Esophagus mucosa (tissue), 1 donor: ENCODE results near the gene E2F6. TPM values are rescaled to one million over a fixed set of nuclear protein-coding genes. Genes with fewer than 3 reads are reported as not detected.

Experiments
- ATAC-seq: fragments of 200-7000 bp; cut with Tn5 transposase; one replicate; pipeline ENCODE4 v1.9.1; 2020
- total RNA-seq: library from RNA; stranded (reverse); gene quantifications from one replicate; pipeline ENCODE4 v1.2.4, GENCODE V29; 2023
- donor health status: DM: yes; HTN: yes; CAD: no.

E2F6 gene
- total RNA-seq, 1 donor from 2014 or later = 5.0 TPM

DNA sequence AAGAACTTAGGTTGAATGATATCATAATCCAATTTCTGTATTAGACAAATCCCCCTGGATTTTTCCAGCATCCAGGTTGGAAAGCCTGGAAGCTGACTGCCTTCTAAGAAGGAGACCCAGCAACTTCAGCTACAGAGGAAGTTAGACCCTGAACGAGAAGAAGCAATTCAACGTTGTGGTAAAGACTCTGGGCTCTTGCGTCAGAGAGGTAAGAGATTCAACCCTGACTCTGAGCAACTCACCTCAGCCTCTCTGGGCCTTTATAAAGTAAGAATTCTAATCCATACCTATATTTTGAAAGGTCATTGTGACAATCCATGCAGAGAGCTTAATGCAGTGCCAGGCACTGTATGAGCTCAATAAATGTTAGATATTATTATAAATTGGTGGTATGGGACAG, 9.7 kb downstream of the E2F6 start:
- ATAC-seq = no peak

DNA sequence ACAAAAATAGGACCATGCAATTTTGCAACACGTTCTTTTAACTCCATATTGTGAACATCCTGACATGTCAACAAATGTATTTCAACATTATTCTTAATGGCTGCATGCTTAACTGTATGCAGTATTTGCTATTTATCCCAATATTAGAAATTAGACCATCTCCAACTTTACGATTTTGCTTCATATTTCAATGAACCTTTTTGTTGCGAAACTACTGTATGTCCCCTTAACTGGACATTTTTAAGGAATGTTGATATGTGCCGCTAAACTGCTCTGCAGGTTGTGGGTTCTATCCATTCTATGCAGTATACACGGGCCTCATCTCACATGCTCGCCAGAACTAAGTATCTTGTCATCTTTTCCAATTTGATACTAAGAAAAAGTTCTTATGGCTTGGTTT, 11.1 kb downstream of the E2F6 start:
- no peak for ATAC-seq

DNA sequence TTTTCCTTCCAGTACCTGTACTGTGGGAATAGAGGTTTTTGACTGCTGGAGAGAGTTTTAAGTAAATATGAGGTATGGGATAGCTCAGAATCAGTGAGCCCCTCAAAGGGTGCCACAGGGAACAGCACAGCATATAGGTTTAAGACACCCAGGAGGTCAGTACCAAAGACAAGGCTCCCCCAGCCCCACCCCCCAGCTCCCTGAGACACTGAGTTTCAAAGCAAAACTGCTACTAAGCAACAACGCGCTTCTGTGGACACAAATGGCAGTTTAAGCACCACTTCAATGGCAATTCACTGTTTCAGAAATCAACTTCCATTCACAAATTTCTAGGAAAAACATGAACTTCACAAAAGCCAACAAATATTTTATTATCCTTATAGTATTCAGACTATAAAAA, 15.2 kb downstream of the E2F6 start:
- no peak for ATAC-seq

DNA sequence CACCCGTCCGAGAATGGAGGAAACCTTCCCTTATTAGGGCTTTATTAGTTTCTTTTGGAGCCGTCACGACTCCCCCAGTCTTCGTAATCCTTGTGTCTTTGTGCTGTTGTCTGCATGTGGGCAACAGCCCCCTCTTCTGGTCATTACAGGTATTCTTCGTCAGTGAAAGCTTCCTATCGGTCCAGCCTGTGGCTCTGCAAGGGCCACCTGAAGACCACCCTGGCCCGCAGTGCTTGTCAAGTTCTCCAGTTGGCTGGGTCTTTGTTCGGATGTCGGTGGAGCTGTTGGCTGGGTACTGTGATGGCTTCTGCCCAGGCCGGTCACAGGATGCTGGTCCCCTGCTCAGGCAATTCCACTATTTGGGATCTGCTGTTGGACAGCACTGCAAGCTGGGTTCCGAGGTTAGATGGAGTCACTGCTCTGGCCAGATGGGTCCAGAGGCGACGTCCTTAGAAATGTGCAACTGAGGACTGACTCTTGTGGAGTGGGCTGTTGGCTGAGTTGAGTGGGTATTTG, 19.2 kb downstream of the E2F6 start:
- ATAC-seq = peak; percentile 77

DNA sequence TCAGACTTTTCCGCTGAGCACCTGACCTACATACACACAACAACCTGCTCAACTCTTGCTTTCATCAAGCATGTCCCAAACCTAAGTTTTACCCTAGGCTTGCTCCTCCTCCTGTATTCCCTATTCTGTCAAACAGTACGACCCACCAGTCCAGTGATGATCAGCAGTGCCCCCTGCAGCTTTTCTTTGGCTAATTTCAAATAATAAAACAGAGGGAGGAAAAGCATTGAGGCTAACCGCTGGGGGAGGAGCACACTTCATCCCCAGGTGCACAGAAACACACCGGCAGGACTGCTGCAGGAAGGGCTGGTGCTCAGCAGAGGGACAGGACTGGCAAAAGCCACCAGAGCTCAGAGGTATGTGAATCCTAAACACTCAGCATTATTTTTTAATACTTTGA, 21.2 kb downstream of the E2F6 start:
- no peak for ATAC-seq

DNA sequence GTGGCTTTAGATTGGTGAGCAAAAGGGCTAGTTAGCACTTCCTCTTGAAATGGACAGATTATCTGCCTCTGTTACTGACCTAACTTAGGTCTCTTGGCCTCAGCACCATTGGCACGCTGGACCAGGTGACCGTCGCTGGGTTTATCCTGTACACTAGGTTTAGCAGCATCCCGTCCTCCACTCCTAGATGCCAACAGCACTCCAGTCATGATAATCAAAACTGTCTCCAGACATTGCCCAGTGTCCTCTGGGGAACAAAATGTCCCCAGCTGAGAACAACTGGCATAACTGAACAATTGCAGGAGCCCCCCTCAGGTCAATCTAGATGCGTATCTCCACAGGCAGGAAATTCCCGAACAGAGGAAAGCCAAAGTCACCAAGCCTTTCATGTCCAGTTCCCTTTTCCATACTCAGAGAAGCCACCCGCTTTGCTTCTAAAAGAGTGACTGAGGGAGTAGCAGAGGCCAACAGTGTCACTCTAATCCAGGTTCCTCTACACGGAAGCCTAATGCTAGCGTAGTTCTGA, 27.3 kb downstream of the E2F6 start:
- no peak for ATAC-seq

DNA sequence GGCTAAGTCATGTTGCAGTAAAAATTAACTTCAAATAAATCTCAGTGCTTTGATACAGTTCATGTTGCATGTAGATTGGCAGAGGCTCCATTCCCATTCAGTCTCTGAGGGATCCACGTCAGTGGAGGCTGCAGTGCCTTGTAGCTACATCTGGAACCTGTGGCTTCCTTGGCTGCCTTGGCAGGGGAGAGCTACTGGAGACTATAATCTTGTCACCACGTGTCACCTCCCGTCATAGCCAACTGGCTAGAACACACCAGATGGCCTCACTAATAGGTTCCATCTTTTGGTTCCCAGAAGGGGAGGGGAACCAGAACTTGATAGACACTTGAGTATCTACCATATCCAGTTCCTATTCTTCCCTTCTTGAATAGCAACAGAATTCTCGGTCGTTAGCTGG, 28.4 kb downstream of the E2F6 start:
- no peak for ATAC-seq

DNA sequence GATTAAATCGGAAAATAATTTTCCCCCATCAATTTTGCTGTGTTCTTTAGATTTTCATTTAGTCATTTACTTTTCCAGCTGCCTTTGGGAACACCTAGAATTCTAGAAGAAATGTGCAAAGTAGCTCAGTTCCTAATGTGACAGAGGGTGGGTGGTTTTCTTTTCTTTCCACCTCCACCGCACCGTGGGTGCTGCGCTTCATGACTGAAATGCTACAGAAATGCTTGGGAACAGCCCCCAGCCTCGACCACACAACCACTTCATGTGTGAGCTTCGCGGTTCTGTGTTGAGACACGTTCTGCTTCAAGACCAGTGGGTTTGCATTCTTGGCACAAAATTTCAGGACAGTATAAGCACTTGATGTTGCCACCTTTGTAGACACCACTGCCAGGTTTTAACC, 30.9 kb downstream of the E2F6 start:
- no peak for ATAC-seq

DNA sequence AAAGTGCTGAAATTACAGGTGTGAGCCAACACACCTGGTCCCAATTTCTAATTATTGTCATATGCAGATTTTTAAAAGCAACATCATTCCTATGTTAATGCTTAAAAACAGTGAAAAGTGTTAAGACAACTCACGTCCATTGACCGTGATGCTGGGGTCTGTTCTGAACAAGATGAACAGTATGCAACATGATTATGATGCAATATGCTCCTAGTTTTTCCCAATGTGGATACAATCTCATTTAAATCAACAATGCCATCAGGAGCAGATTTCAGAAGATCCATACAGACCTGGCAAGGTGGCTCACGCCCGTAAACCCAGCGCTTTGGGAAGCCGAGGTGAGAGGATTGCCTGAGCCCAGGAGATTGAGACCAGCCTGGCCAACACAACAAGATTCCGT, 31.5 kb downstream of the E2F6 start:
- ATAC-seq = no peak

DNA sequence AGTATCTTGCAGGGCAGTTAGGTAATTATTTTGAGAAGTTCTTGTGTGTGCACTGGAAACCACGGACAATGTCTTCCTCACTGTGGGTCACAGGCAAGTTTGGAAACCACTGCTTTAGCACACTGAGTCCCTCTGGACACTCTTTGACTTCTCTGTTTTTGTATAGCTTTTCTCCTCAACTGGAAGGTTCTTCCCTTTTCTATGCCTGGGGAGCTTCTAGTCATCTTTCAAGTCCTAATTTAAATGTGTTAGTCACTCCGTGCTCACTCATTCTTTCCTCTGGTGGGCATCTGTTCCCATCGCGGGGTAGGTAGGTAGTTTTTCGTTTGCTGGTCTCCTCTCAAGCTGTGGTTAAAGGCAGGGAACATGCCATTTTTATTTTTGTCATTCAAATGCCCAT, 32.1 kb downstream of the E2F6 start:
- no peak for ATAC-seq

DNA sequence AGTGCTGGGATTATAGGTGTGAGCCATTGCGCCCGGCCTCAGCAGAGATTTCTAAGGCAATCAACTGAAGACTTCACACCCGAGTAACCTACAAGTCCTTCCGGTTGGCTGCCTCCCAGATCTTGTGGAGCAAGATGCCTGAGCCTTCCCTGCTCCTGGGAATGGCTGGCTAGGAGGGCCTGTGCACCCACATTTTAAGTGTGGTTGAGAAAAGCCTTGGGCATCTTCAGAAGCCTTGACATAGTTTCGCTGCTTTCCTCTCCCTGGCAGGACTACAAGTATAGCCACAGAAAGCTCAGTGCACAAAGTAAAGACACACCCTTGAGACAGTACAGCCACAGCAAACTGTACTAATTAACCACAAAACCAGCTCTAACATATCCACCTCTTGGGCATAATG, 35.2 kb downstream of the E2F6 start:
- peak; percentile 81 for ATAC-seq

DNA sequence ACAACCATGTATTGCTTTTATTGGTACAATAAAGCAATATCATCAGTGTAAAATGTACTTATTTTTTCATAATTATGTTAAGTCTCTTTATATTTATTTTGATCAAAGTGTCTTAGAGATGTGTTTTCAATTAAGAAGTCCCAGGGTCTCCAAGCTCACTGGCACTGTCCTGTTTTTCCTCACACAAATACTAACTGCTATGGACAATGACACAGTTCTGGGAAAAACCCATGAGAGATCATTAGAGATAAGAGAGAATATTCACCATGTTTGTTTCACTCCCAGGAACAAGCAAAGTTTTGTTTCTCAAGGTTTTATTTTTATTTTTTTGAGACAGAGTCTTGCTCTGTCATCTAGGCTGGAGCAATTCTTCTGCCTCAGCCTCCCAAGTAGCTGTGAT, 38.7 kb downstream of the E2F6 start:
- no peak for ATAC-seq

DNA sequence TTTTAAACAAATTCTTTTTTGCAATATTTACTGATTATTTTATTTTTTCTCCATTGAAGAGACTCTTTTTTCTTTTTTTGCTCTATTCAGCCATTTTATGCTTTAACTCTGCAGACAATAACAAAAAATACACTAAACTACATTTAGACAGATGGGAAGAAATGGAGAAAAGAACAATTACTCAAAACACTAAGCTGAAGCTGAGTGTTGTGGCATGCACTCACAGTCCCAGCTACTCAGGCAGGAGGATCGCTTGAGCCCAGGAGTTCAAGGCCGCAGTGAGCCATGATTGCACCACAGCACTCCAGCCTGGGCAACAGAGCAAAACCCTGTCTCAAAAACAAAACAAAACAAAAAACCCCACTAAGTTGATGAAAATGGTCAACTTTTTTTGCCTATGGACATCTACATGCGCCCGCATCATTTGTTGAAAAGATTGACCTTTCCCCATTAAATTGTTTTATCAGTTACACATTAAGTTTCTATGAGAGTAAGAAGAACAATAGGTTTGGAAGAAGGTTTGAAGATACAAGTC, 43.0 kb downstream of the E2F6 start:
- no peak for ATAC-seq

DNA sequence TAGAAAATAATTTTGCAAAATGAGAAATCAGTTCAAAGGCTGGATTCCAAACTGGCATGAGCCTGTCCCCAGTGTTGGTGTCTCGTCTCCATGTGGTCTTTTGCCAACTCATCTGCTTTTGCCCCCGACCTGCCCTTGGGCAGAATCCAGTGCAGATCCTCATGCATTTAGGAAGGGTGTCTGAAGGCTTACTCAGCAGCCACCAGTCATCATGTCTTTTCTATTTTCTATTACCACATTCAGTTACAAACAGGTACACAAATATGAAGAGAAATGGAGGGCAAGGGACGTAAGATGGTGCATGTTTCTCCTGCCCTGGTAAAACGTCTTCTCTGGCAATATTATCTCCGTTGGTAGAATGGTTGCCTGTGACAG, 43.5 kb downstream of the E2F6 start:
- no peak for ATAC-seq

DNA sequence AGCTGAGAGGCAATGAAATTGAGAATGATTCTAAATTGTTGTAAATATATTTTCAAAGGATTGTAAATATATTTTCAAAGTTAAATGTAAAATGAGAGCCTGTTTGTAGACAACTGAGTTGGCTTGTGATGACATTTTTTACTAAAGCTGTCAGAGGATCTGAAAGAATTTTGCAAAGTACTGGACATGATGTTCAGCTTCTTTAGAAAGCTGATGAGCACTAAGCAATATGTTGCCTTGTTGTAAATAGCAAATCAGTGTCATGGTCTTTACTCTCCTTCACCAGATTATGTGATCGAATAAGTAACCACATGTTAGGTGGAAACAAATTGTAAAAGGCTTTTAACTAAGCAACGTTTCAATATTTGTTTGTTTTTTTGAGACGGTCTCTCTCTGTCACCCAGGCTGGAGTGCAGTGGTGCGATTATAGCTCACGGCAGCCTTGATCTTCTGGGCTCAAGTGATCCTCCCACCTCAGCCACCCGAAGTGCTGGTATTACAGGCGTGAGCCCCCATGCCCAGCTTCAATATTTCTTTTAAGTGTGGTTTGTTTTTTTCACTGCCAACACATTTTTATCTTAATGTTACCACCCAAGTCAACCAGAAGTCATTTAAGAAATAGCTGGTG, 44.0 kb downstream of the E2F6 start:
- ATAC-seq = no peak

DNA sequence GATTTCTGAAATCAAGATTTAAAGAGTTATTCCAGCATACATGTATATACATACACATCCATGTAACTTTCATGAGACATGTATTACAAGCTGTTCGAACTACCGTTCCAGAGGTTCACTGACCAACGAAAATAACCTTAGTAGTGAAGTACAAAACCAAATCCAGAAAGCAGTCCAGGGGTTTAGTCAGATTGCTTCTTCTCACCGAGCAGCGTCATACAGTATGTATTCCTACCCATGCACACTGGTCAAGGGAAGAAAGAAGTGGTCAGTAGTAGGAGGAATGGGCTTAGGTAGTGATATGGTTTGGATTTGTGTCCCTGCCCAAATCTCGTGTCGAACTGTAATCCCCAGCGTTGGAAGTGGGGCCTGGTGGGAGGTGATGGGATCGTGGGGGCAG, 45.3 kb downstream of the E2F6 start:
- no peak for ATAC-seq

DNA sequence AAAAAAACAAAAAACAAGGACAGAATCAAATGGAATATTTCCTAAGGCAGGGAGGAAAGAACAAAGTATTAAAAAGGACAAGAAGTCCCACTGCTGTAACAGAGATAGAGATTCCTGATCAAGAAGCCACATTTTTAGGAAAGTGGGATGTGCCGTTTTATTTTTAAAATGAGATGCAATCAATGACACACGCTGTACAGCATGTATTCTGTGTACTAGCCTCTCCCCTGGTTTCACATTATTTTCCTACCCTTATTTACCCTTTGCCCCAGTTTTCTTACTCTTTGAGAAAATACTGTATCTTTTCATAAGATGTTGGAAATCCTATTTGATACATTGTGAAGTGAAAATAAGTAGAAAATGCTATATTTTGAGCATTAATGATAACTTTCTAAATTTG, 45.8 kb downstream of the E2F6 start:
- no peak for ATAC-seq

DNA sequence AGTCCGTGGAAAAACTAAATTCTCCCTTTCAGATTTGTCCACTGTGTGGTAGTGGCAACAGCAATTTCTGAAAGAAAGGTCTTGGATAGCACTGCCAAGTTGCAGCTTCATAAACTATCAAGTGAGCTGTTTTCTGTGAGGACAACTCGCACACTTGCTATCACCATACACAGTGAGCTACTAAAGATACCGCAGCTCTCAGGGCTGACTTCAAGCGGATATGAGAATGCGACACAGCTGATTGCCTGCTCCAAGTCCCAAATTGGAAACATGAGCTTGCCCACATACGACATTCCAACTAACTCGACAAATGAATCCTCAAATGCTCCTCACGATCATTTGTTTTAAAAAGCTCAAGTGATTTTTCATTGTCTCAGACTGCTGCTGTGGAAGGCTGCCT, 46.2 kb downstream of the E2F6 start:
- no peak for ATAC-seq

DNA sequence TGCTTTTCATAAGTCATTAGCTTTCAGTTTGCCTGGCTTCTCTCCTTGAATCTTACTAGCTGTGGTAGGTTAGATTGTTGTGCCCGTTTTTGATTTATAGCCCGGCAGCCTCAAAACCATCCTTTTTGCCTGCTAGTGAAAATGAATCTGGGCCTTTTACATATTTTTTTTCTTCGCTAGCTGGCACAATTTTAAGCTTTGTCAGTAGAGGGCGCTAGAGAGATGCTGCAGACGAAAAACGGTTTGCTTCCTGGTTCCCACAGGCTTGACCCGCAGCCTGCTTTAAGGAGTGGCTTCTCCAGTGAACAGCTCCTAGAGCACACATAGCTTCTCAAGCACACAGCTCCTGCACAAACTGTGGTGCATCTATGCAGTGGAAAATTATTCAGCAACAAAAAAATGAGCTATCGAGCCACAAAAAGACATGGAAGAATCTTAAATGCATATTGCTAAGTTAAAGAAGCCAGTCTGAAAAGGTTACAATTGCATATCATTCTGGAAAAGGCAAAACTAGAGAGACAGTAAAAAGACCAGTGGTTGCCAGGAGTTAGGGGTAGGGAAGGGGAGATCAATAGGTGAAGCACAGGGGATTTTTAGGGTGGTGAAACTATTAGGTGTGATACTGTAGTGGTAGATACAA, 47.9 kb downstream of the E2F6 start:
- ATAC-seq = peak; percentile 71

DNA sequence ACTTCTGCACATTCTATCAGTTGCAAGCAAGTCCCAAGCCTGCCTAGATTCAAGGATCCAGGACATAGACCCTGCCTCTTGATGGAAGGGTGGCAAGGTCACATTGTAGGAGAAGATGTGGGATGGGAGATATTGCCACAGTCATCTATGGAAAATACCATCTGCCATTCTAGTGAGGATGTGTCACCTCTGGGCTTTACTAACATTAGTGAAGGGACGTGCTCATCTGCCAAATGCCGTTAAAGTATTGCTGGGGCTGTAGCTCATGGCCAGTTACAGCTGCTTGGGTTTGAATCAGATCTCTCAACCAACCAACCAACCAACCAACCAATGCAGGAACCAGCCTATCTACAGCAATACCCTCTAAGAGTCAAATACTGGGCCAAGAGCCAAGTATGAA, 49.0 kb downstream of the E2F6 start:
- ATAC-seq = no peak

DNA sequence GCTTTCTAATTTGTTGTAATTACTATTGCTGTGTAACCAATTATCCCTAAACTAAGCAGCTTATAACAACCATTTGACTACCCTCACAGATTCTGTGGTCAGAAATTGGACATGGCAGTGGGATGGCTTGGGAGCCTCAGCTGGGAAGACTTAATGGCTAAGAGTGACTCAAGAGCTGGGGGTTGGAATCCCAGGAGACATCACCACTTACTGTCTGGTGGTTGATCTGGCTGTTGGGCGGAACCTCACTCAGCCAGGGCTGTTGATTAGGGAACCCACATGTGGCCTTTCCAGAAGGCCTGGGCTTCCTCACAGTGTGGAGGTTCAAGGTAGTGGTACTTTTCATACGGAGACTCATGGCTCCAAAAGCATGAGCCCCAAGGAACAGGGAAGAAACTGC, 49.8 kb downstream of the E2F6 start:
- ATAC-seq = no peak

DNA sequence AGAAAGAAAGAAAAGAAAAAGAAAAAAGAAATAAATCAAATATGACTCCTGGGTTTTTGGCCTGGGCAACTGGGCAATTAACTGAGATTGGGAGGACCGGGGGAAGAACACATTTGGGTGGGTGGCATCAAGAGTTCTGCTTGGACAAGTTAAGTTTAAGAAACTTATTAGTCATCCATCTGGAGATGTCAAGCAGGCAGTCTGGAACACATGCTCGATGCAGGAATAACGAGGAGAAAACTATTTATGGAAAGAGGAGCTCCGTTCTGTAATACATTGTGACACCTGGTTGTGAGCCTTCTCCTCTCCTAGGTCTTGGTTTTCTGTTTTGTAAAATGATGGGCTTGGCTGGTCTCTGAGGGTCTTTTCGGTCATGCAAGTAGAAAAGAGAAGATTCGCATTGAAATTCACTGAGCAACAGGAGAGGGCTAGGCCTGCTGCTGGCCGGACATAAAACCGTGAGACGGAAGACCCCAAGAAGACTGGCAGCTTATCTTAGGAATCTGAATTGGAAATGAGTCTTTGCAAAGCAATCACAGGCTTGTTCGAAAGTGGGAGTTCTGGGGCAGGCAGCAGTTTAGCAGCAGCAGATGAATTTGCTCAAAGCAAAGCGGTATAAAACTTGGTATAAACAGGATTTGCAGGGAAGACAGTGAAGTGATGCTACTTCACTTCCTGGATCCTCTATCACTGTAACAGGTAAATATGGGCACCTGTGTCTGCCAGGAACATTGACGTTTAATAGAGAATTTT, 51.4 kb downstream of the E2F6 start:
- no peak for ATAC-seq

DNA sequence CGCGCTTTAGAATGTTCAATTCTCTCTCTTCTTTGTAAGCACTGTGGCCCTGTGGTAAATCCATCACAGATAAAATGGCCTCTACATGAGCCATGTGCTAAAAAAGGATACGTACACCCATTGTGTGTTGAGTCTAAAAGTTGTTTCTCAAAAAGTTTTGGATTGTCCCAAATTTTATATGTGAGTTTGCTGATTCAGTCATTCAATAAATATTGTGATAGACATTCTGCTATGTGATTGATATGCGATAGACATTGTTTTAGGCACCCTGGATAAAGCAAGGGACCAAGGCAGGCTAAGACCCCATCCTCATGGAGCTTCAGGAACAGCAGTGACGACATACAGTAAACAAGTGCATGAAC, 53.5 kb downstream of the E2F6 start:
- ATAC-seq = no peak
